D721Med (cell line): Measurements from ENCODE around the gene RGS6.

Source experiments
- DNase-seq: peaks from one replicate; pipeline ENCODE4 v3.0.0; 2011; ENCODE audit warnings: low spot score; ENCODE audit not compliant: insufficient read length
- FAIRE-seq: peaks from 2 replicates; lab custom pipeline; 2011; peaks lifted over from hg19 to GRCh38; lab: Jason Lieb, UNC
- TF ChIP-seq, protein P1 (sequence below): IDR thresholded peaks from 2 replicates; pipeline ENCODE4 v1.5.1; 2012; ENCODE audit warnings: mild to moderate bottlenecking, control low read depth; ENCODE audit not compliant: insufficient read depth; ENCODE audit errors: missing control alignments

RGS6 gene

DNA sequence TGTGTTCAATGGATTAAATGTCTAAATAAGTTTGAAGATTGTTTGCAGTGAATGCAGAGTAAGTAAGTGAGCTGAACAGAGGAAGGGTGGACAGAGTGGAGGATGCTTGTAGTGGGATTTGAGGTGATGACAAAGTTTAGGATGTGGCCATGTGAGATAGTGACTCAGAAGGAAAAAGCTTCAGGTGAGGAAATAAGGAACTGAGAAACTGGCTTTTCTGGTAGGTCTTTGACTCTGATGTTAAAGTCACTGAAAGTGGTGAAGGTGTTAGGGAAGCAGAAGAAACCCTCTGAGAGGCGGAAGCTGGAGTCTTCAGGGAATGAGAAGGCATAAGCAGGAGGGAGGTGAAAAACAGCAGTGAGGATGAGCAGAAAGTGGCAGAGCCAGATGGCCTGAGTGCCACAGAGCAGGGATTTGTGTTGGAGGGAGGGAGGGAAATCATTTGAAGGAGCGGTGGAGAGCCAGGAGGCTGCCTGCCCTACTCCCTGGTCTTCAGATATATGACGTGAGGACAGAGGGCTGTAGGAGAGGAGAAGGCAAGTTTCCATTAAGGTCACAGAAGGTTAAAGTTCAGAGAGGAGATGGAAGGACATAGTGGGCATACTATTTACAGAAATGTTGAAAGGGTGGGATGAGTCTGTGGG lies 24.8 kb downstream of the RGS6 start:
- DNase-seq = no peak

DNA sequence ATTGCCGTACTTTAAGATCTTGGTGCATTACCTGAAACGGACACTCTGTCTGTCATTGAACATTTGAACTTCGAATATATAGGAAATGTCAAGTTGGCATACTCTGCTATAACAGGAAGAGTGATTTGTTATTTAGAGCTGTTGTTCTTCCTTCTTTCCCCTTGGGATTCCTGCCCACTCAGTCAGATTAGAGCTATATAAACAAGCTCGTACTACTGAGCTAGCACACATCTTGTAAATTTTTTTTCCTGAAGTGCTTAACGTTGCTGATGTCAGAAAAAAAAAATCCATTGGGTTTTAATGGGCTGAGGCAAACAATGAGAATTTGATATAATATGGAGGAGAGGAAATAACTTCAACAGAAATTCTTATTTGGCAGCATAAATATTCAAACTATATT lies 26.8 kb downstream of the RGS6 start:
- FAIRE-seq (no peak), DNase-seq (no peak)
- TF ChIP-seq, protein P1, sequence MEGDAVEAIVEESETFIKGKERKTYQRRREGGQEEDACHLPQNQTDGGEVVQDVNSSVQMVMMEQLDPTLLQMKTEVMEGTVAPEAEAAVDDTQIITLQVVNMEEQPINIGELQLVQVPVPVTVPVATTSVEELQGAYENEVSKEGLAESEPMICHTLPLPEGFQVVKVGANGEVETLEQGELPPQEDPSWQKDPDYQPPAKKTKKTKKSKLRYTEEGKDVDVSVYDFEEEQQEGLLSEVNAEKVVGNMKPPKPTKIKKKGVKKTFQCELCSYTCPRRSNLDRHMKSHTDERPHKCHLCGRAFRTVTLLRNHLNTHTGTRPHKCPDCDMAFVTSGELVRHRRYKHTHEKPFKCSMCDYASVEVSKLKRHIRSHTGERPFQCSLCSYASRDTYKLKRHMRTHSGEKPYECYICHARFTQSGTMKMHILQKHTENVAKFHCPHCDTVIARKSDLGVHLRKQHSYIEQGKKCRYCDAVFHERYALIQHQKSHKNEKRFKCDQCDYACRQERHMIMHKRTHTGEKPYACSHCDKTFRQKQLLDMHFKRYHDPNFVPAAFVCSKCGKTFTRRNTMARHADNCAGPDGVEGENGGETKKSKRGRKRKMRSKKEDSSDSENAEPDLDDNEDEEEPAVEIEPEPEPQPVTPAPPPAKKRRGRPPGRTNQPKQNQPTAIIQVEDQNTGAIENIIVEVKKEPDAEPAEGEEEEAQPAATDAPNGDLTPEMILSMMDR = no peak

More for the DNA sequence above, 24.8 kb downstream of the RGS6 start:
- no peak for FAIRE-seq
- TF ChIP-seq, protein P1 = no peak

DNA sequence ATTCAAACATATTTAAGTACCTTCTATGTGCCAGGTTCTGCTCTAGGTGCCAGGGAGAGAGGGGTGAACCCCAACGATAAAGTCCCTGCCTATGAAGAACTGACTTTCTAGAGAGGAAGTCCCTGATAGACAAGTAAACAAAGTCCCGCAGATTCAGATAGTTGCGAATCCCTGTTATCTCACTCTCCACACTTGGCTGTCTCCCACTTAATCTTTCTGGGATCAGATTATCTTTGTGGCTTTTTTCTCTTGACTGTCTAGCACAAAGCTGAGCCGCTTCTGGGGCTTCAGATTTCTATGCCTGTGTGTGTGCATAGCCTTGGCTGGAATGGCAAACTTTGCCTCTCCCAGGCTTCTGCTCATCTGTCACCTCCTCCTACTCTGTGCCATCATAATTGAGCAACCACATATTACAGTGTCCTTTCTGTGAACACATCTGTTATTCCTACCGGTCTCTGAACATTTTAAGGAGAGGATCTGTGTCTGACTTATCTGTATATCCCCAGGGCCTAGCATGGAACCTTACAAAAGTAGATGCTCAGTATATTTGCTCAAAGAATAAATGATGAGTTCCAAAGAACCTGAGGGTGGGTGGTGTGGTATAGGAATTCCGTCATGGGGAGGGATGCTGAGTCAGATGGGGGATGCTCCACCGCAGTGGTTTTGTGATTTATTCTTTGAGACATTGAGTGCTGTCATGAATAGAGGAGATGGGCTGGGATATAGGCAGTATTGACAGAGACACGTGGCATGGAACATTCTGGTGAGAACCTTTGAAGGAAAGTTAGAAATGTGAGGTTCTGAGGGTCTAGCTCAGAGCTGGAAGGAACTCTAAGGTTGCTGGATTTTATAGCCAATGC lies 28.5 kb downstream of the RGS6 start:
- DNase-seq (no peak), FAIRE-seq (peak; percentile 51)
- TF ChIP-seq, protein P1 = no peak

DNA sequence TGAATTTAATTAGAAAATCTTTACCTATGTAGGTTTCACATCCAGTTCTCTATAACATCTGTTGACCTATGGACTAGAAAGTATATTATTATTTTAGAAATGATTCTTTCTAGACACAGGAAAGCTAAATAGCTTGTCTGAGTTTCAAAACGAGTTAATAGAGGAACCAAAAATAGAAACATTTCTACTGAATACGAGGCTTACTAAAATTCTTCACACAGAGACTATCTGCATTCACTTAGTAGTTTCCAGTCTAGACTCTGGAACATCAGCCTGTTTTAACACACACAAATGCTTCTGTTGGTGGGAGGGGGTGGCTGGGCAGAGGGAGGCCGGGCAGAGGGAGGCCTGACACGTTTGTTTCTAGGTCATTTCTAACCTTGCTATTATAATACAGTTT lies 29.7 kb downstream of the RGS6 start:
- TF ChIP-seq, protein P1 = no peak
- DNase-seq = no peak
- FAIRE-seq = no peak

DNA sequence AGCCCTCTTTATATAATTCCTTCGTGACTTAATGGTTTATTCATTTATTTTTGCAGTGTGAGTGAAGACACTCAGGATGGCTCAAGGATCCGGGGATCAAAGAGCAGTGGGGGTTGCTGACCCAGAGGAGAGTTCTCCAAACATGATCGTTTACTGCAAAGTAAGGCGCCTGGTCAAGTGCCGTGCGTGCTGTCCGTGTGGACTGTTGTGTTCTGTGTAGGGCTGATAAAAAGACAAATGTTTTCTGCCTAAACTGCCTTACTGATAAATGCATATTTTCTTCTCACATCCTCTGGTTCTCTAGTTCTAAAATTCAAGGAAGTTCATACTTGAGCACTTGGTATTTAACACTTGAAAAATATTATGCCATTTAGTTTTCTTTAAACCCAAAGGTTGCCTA lies 32.5 kb downstream of the RGS6 start:
- TF ChIP-seq, protein P1 = no peak
- no peak for FAIRE-seq
- DNase-seq = no peak

DNA sequence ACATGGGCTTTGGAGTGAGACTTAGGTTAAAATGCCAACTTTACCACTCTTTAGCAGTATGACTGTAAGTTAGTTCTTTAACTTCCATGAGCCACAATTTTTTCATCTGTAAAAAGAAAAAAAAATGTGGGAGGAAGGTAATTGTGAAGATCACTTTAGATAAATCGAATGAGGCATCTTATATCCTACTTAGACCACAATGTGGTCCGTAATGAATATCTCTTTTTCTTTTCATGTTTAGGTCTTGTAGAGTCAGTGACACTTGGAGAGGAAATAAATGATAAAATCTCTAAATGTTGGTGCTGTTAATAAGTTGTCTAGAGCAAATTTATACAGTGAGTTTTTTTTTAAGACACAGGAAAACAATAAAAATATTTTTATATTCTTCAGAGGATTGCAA lies 34.3 kb downstream of the RGS6 start:
- TF ChIP-seq, protein P1 = no peak
- no peak for DNase-seq
- no peak for FAIRE-seq

DNA sequence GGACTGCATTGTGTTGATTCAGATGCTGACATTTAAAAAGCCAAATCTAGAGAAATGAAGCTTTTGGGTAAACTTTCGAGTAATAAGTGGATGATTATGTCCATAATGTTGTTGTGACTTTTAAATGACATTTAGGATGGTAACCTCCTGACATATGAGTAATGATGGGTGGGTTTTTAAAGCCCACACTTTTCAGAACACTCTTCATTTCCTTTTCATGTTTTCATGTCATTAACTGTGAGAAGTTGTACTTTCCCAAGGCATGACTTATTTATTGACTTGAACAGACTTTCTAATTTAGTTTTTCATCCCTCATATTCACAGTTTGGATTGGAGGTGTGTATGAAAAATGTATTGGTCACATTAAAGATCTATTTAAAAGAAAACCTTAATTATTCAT lies 35.5 kb downstream of the RGS6 start:
- no peak for FAIRE-seq
- TF ChIP-seq, protein P1 = no peak
- DNase-seq = no peak
